Measurements from ENCODE around the gene EIF1B. TPM values are rescaled to one million over a fixed set of nuclear protein-coding genes. Genes with fewer than 3 reads are reported as not detected.
A peak's percentile ranks its signal among the peaks of the same experiment; 100 is the strongest.

The EIF1B gene
- total RNA-seq (10 to 100 TPM; 51.3 to 51.6 TPM), polyA plus RNA-seq (10 to 100 TPM; 74.0 to 79.2 TPM)
- long read RNA-seq, donor 1, transcript EIF1B-201 (4 exons, 1,010 nt) = major isoform, 54 of 63 reads
- long read RNA-seq, donor 1, partial matches to known transcripts = 4 of 63 reads
- long read RNA-seq, donor 1, other reads (novel, unspliced or antisense) = 1 of 63 reads
- long read RNA-seq, donor 2, transcript EIF1B-201 (4 exons, 1,010 nt) = major isoform, 11 of 14 reads
- long read RNA-seq, donor 2, partial matches to known transcripts = 0 of 14 reads
- long read RNA-seq, donor 2, other reads (novel, unspliced or antisense) = 3 of 14 reads

- H3K9me3 ChIP-seq (ENCODE audit: control insufficient read depth, low read length) = no peaks in the 10 kb centered on the region
- no peaks in the 10 kb centered on the region for H3K4me1 ChIP-seq (ENCODE audit: control insufficient read depth in 1 of 2, insufficient read depth in 2 of 2, low read length in 2 of 2)
- H3K27me3 ChIP-seq (ENCODE audit: control insufficient read depth in 1 of 2, insufficient read depth in 2 of 2, low read length in 1 of 2) = no peaks in the 10 kb centered on the region
- intact Hi-C loops (cut with DNase I) = loop anchor here in 1 of 2 donors (5.0 to 10.0 kb wide), 2 partner anchors 215 to 777 kb away; partner anchors contain the start of gene ZNF621
- WGBS, 2 donors = 0 to 1% methylated on average over 48 to 50 of the region's 50 CpGs
- peak within 1 kb of the TSS; percentile 97 to 98 for H3K27ac ChIP-seq (ENCODE audit: low read depth in 1 of 2, low read length in 2 of 2)
- H3K36me3 ChIP-seq (ENCODE audit: control insufficient read depth in 1 of 2, insufficient read depth in 2 of 2, low read length in 1 of 2) = peaks cover 0 to 3% of the 10 kb centered on the region in 2 donors
- peak; percentile 99 for ATAC-seq (ENCODE audit: low FRiP score)
- peak; percentile 99 to 100 for DNase-seq
- H3K4me3 ChIP-seq (ENCODE audit: low read length in 2 of 2) = peak within 1 kb of the TSS; percentile 94 to 100
Observed at GRCh38 chr3:40309418-40309924, at the start of gene EIF1B. TSS of gene EIF1B (plus strand) at chr3:40309707. CDS start at chr3:40309942, 235 bp downstream.

- no peak for DNase-seq
- intact Hi-C loops (cut with DNase I) = no loop called here
- H3K36me3 ChIP-seq (ENCODE audit: control insufficient read depth in 1 of 2, insufficient read depth in 2 of 2, low read length in 1 of 2) = no peaks in the 10 kb centered on the region
- no peak overlapping the region for H3K4me3 ChIP-seq (ENCODE audit: low read length in 2 of 2)
- H3K27ac ChIP-seq (ENCODE audit: low read depth in 1 of 2, low read length in 2 of 2) = no peak overlapping the region
- H3K27me3 ChIP-seq (ENCODE audit: control insufficient read depth in 1 of 2, insufficient read depth in 2 of 2, low read length in 1 of 2) = no peaks in the 10 kb centered on the region
- ATAC-seq (ENCODE audit: low FRiP score) = no peak
- no peaks in the 10 kb centered on the region for H3K4me1 ChIP-seq (ENCODE audit: control insufficient read depth in 1 of 2, insufficient read depth in 2 of 2, low read length in 2 of 2)
- no peaks in the 10 kb centered on the region for H3K9me3 ChIP-seq (ENCODE audit: control insufficient read depth, low read length)
Observed at GRCh38 chr3:40262331-40262730, 47.2 kb upstream of the EIF1B start.

DNA sequence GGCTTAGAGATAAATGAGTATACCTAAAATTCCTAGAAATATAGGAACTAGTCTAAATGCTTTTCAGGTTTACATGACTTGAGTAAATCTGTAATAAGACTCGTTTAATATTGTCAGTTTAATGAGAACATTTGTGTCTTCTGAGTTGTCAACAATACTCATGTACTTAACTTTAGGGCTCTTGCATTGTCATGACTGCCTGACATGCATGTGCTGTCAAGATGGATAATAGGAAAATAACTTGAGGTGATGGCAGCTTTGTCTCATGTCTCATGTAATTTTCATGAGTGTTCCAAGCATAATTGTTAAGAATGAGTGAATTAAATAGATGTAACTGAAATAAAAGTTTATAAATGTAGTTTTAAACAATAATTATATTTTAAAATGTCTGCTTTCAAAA, 45.1 kb upstream of the EIF1B start:
- 72 to 85% methylated on average over 1 of the region's 1 CpG for WGBS, 2 donors
- Histone ChIP-seq H3K27ac (ENCODE audit: low read depth in 1 of 2, low read length in 2 of 2) (no peak overlapping the region), H3K4me1 (ENCODE audit: control insufficient read depth in 1 of 2, insufficient read depth in 2 of 2, low read length in 2 of 2) (no peaks in the 10 kb centered on the region), H3K9me3 (ENCODE audit: control insufficient read depth, low read length) (no peaks in the 10 kb centered on the region), H3K27me3 (ENCODE audit: control insufficient read depth in 1 of 2, insufficient read depth in 2 of 2, low read length in 1 of 2) (no peaks in the 10 kb centered on the region), H3K36me3 (ENCODE audit: control insufficient read depth in 1 of 2, insufficient read depth in 2 of 2, low read length in 1 of 2) (no peaks in the 10 kb centered on the region), H3K4me3 (ENCODE audit: low read length in 2 of 2) (no peak overlapping the region)
- intact Hi-C loops (cut with DNase I) = no loop called here
- DNase-seq (no peak), ATAC-seq (ENCODE audit: low FRiP score) (no peak)

GRCh38 chr3:40265181-40265580, 44.3 kb upstream of the EIF1B start:
- ATAC-seq (ENCODE audit: low FRiP score) = no peak
- Histone ChIP-seq H3K4me1 (ENCODE audit: control insufficient read depth in 1 of 2, insufficient read depth in 2 of 2, low read length in 2 of 2) (no peaks in the 10 kb centered on the region), H3K27me3 (ENCODE audit: control insufficient read depth in 1 of 2, insufficient read depth in 2 of 2, low read length in 1 of 2) (no peaks in the 10 kb centered on the region), H3K4me3 (ENCODE audit: low read length in 2 of 2) (no peak overlapping the region), H3K27ac (ENCODE audit: low read depth in 1 of 2, low read length in 2 of 2) (no peak overlapping the region), H3K9me3 (ENCODE audit: control insufficient read depth, low read length) (no peaks in the 10 kb centered on the region), H3K36me3 (ENCODE audit: control insufficient read depth in 1 of 2, insufficient read depth in 2 of 2, low read length in 1 of 2) (no peaks in the 10 kb centered on the region)
- intact Hi-C loops (cut with DNase I) = no loop called here
- DNase-seq = no peak

DNA sequence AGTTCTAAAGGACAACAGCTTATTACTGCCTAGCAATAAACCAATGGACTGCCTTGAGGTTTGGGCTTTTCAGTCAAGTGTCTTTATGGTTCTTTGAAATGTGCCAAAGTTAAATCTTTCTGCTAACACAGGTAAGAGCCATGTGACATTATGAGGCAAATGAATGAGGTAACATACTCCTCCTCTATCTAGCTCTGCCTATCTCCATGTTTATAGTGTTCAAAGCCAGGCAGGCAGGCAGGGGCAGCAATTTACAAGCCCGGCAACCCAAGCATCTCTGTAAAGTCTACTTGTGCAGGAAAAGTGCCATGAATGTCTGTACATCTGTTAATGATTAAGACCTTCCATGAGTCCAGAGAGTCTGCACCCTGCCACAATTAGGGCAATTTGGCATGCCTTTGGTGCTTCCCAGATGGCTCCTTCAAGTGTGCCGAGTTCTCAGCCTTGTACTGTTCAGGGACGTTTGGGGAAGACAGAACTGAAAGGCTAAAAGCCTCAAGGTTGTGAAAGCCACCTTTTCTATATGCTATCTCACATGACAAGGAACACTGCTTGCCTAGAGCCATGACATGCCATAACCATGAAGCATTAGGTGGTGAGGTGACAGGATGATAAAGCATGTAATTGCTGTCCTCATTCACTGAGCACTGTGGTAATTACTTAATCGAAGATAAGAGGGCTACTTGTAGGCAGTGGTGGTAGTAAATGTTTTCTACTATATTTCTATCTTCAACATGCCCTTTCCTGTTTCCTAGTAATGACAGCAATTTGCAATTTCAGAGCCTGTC, 41.4 kb upstream of the EIF1B start:
- 26 to 27% methylated on average over 4 of the region's 4 CpGs for WGBS, 2 donors
- Histone ChIP-seq H3K27me3 (ENCODE audit: control insufficient read depth in 1 of 2, insufficient read depth in 2 of 2, low read length in 1 of 2) (no peaks in the 10 kb centered on the region), H3K27ac (ENCODE audit: low read depth in 1 of 2, low read length in 2 of 2) (no peak overlapping the region), H3K4me3 (ENCODE audit: low read length in 2 of 2) (no peak overlapping the region), H3K9me3 (ENCODE audit: control insufficient read depth, low read length) (no peaks in the 10 kb centered on the region), H3K36me3 (ENCODE audit: control insufficient read depth in 1 of 2, insufficient read depth in 2 of 2, low read length in 1 of 2) (no peaks in the 10 kb centered on the region), H3K4me1 (ENCODE audit: control insufficient read depth in 1 of 2, insufficient read depth in 2 of 2, low read length in 2 of 2) (no peaks in the 10 kb centered on the region)
- intact Hi-C loops (cut with DNase I) = no loop called here
- no peak for ATAC-seq (ENCODE audit: low FRiP score)
- DNase-seq = no peak

- no peaks in the 10 kb centered on the region for H3K4me1 ChIP-seq (ENCODE audit: control insufficient read depth in 1 of 2, insufficient read depth in 2 of 2, low read length in 2 of 2)
- no peaks in the 10 kb centered on the region for H3K27me3 ChIP-seq (ENCODE audit: control insufficient read depth in 1 of 2, insufficient read depth in 2 of 2, low read length in 1 of 2)
- ATAC-seq (ENCODE audit: low FRiP score) (no peak), DNase-seq (no peak)
- WGBS, 2 donors = 76 to 87% methylated on average over 2 of the region's 2 CpGs
- no peaks in the 10 kb centered on the region for H3K36me3 ChIP-seq (ENCODE audit: control insufficient read depth in 1 of 2, insufficient read depth in 2 of 2, low read length in 1 of 2)
- H3K4me3 ChIP-seq (ENCODE audit: low read length in 2 of 2) = no peak overlapping the region
- no peaks in the 10 kb centered on the region for H3K9me3 ChIP-seq (ENCODE audit: control insufficient read depth, low read length)
- H3K27ac ChIP-seq (ENCODE audit: low read depth in 1 of 2, low read length in 2 of 2) = no peak overlapping the region
- intact Hi-C loops (cut with DNase I) = no loop called here
Observed at GRCh38 chr3:40268802-40269524, 40.5 kb upstream of the EIF1B start.

DNA sequence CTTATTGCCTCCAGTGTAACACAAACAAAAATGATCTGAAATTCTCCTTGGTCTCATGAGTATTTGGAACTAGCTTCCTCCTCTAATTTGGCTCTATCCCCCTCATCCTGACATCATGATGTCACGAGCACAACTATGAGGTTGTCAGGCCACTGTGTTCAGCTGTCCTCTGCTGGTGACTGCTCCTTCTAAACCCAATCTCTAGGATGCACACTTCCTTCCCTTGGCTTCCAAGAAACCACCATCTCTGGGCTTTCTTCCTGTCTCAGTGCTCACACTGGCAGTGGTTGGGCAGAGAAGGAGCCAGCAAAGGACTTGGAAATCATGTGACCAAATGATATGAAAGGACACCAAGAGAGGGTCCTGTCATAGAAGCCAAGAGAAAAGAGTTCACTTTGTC, 30.7 kb upstream of the EIF1B start:
- 0 to 1% methylated on average over 1 of the region's 1 CpG for WGBS, 2 donors
- Histone ChIP-seq H3K36me3 (ENCODE audit: control insufficient read depth in 1 of 2, insufficient read depth in 2 of 2, low read length in 1 of 2) (no peaks in the 10 kb centered on the region), H3K4me1 (ENCODE audit: control insufficient read depth in 1 of 2, insufficient read depth in 2 of 2, low read length in 2 of 2) (no peaks in the 10 kb centered on the region), H3K9me3 (ENCODE audit: control insufficient read depth, low read length) (no peaks in the 10 kb centered on the region), H3K27ac (ENCODE audit: low read depth in 1 of 2, low read length in 2 of 2) (no peak overlapping the region), H3K4me3 (ENCODE audit: low read length in 2 of 2) (no peak overlapping the region), H3K27me3 (ENCODE audit: control insufficient read depth in 1 of 2, insufficient read depth in 2 of 2, low read length in 1 of 2) (no peaks in the 10 kb centered on the region)
- intact Hi-C loops (cut with DNase I) = no loop called here
- DNase-seq = no peak
- no peak for ATAC-seq (ENCODE audit: low FRiP score)

- Histone ChIP-seq H3K36me3 (ENCODE audit: control insufficient read depth in 1 of 2, insufficient read depth in 2 of 2, low read length in 1 of 2) (no peaks in the 10 kb centered on the region), H3K27me3 (ENCODE audit: control insufficient read depth in 1 of 2, insufficient read depth in 2 of 2, low read length in 1 of 2) (no peaks in the 10 kb centered on the region), H3K9me3 (ENCODE audit: control insufficient read depth, low read length) (no peaks in the 10 kb centered on the region), H3K27ac (ENCODE audit: low read depth in 1 of 2, low read length in 2 of 2) (no peak overlapping the region), H3K4me1 (ENCODE audit: control insufficient read depth in 1 of 2, insufficient read depth in 2 of 2, low read length in 2 of 2) (no peaks in the 10 kb centered on the region), H3K4me3 (ENCODE audit: low read length in 2 of 2) (no peak overlapping the region)
- DNase-seq (no peak), ATAC-seq (ENCODE audit: low FRiP score) (no peak)
- 68 to 76% methylated on average over 2 of the region's 2 CpGs for WGBS, 2 donors
- intact Hi-C loops (cut with DNase I) = no loop called here
Observed at GRCh38 chr3:40281995-40282394, 27.5 kb upstream of the EIF1B start.
